SK-N-MC (cell line): ENCODE data around the gene DTNBP1.

Source experiments
- EZH2 ChIP-seq: fragments of 200-600 bp; sonication (generic); IDR thresholded peaks from one replicate; pipeline ENCODE4 v1.6.1; 2017; ENCODE audit warnings: antibody characterized with exemption
- POLR2AphosphoS5 ChIP-seq: IDR thresholded peaks from 2 replicates; pipeline ENCODE4 v1.6.1; 2012; ENCODE audit warnings: mild to moderate bottlenecking, low read depth, low read length, borderline replicate concordance

DNA sequence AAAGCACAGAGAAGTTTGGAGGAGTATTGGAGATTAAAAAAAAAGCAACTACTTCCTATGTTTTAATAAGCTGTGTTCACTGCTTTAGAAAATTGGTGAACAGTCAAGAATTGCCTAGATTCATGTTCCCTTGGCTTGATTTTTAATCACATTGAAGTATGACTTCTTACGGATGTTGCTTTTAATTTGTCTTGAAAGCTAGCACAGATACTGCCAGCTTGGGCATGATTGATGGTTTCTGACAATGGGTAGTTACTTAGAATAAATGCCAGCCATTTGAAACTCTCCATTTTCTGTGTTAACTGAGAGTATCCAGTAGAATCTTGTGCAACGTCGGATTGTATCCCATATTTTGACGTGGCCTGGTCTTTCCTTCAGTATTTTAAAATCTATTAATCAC lies 178.0 kb downstream of the DTNBP1 start:
- TF ChIP-seq EZH2 (no peak), POLR2AphosphoS5 (no peak)
